ENCODE measurements around the gene UTP14A. TPM values are rescaled to one million over a fixed set of nuclear protein-coding genes. Genes with fewer than 3 reads are reported as not detected.

UTP14A gene, protein sequence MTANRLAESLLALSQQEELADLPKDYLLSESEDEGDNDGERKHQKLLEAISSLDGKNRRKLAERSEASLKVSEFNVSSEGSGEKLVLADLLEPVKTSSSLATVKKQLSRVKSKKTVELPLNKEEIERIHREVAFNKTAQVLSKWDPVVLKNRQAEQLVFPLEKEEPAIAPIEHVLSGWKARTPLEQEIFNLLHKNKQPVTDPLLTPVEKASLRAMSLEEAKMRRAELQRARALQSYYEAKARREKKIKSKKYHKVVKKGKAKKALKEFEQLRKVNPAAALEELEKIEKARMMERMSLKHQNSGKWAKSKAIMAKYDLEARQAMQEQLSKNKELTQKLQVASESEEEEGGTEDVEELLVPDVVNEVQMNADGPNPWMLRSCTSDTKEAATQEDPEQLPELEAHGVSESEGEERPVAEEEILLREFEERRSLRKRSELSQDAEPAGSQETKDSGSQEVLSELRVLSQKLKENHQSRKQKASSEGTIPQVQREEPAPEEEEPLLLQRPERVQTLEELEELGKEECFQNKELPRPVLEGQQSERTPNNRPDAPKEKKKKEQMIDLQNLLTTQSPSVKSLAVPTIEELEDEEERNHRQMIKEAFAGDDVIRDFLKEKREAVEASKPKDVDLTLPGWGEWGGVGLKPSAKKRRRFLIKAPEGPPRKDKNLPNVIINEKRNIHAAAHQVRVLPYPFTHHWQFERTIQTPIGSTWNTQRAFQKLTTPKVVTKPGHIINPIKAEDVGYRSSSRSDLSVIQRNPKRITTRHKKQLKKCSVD
- 12.9 and 16.0 TPM in 2 replicates for total RNA-seq

DNA sequence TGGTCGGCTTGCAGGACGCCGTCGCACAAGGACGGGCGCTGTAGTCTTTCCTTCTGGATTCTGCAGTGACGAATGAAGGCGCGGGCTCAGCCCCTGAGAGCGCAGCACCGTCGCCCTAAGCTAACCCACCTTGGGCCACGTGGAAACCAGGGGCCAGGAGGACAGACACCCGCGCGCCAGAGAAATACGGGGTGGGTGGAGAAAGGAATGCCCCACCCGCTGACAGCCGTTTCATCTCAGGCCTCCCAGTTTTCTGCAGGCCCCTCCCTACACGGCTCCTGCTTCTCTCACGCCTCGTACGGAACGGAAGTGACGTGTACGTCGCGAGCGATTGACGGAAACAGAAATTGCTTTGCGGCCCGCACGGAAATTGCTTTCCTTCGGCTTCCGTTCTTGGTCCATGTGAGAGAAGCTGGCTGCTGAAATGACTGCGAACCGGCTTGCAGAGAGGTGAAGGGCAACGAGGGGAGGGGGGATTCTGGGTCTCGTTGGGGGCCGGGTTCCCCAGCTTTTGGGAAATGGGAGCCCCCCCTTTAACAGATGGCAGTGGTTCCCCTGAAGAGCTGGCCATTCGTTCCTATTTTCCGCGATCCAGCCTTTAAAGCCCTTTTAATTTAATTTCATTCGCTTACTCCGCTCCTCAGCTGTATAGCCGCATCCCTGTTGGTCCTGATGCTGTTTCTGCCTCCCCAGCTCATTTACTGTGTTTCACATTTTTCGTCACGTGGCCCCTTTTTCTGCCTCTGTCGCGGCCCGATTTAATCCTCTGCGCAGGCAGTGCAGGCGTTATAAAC, at the start of gene UTP14A:
Gene UTP14A (plus strand): TSS at position 378 of the 794 bp plus-strand sequence. CDS start 47 bp downstream, at position 425.

Other genes starting within 250 kb of the UTP14A start
- gene XPNPEP2, start 167.2 kb upstream of the UTP14A start, total RNA-seq, result 1.3 TPM in 1 of 2 replicates, not detected in the other
- gene SASH3, start 126.2 kb upstream of the UTP14A start, total RNA-seq, result not detected in 2 replicates
- 19.9 and 25.7 TPM in 2 replicates for gene ZDHHC9, start 62.3 kb upstream of the UTP14A start, total RNA-seq
- 2.5 and 13.5 TPM in 2 replicates for gene BCORL1, start 76.5 kb downstream of the UTP14A start, total RNA-seq
- 12.5 and 18.9 TPM in 2 replicates for gene ELF4, start 204.3 kb downstream of the UTP14A start, total RNA-seq